Gastrocnemius medialis (tissue), 4 donors: ENCODE data around the gene TOMM22.

Source experiments
- POLR2A ChIP-seq, 2 donors: fragments of 450-650 bp; IDR thresholded peaks; one replicate each; pipeline ENCODE4 v1.6.1; 2017; ENCODE audit warnings: antibody characterized with exemption in 2 of 2, mild to moderate bottlenecking in 2 of 2, moderate library complexity in 2 of 2
- TF ChIP-seq, protein P1 (sequence below), 5 experiments: fragments of 450-650 bp in 3 of 5; fragments of 200-600 bp in 2 of 5; sonication (generic) in 2 of 5; IDR thresholded peaks in 4 of 5; conservative IDR thresholded peaks in 1 of 5; 1 replicate in 4 of 5; 2 replicates in 1 of 5; pipeline ENCODE4 v1.5.1; 2016 to 2019; ENCODE audit warnings: antibody characterized with exemption in 5 of 5, mild to moderate bottlenecking in 3 of 5, moderate library complexity in 3 of 5

- TF ChIP-seq, protein P1, sequence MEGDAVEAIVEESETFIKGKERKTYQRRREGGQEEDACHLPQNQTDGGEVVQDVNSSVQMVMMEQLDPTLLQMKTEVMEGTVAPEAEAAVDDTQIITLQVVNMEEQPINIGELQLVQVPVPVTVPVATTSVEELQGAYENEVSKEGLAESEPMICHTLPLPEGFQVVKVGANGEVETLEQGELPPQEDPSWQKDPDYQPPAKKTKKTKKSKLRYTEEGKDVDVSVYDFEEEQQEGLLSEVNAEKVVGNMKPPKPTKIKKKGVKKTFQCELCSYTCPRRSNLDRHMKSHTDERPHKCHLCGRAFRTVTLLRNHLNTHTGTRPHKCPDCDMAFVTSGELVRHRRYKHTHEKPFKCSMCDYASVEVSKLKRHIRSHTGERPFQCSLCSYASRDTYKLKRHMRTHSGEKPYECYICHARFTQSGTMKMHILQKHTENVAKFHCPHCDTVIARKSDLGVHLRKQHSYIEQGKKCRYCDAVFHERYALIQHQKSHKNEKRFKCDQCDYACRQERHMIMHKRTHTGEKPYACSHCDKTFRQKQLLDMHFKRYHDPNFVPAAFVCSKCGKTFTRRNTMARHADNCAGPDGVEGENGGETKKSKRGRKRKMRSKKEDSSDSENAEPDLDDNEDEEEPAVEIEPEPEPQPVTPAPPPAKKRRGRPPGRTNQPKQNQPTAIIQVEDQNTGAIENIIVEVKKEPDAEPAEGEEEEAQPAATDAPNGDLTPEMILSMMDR (IDR thresholded peaks at IDR 0.05 in 4 of 5, conservative IDR thresholded peaks at IDR 0.05 in 1 of 5), result no peak
- no peak for TF ChIP-seq POLR2A (IDR thresholded peaks at IDR 0.05)
These were observed 25.1 kb downstream of the TOMM22 start for GRCh38 chr22:38706901-38707195.
